Prostate gland (tissue), 2 donors: ENCODE results near the gene USP14. TPM values are rescaled to one million over a fixed set of nuclear protein-coding genes. Genes with fewer than 3 reads are reported as not detected.

ENCODE experiments used
- DNase-seq: peaks from one replicate; pipeline ENCODE4 v3.0.0-alpha.2; 2019; ENCODE audit warnings: low spot score
- H3K27ac ChIP-seq, 2 donors: fragments of 200-600 bp; sonication (generic); 2 replicates each; pipeline ENCODE4 v1.5.1; 2017 to 2019
- H3K27me3 ChIP-seq: fragments of 200-600 bp; sonication (generic); replicated peaks from 2 replicates; pipeline ENCODE4 v1.5.1; 2019; ENCODE audit not compliant: insufficient read depth
- H3K36me3 ChIP-seq, 2 donors: fragments of 200-600 bp; sonication (generic); 1 replicate in 1 of 2; 2 replicates in 1 of 2; pipeline versions ENCODE4 v1.5.1 to v1.8.1; 2017 to 2019
- H3K4me1 ChIP-seq: fragments of 200-600 bp; sonication (generic); replicated peaks from 2 replicates; pipeline ENCODE4 v1.5.1; 2019
- H3K4me3 ChIP-seq, 2 donors: fragments of 200-600 bp; sonication (generic); 2 replicates each; pipeline ENCODE4 v1.5.1; 2017 to 2019
- H3K9me3 ChIP-seq: fragments of 200-600 bp; sonication (generic); 2 replicates; pipeline ENCODE4 v1.5.1; 2017
- CTCF ChIP-seq, 4 experiments: fragments of 200-600 bp in 2 of 4; fragments of 450-650 bp in 2 of 4; sonication (generic) in 2 of 4; IDR thresholded peaks; 1 replicate in 3 of 4; 2 replicates in 1 of 4; pipeline ENCODE4 v1.5.1; 2016 to 2019; ENCODE audit warnings: antibody characterized with exemption in 4 of 4, mild to moderate bottlenecking in 2 of 4, moderate library complexity in 2 of 4
- POLR2A ChIP-seq: fragments of 450-650 bp; IDR thresholded peaks from one replicate; pipeline ENCODE4 v1.6.1; 2016; ENCODE audit warnings: antibody characterized with exemption, mild to moderate bottlenecking
- POLR2AphosphoS5 ChIP-seq: sonication (generic); formaldehyde crosslinking; IDR thresholded peaks from one replicate; pipeline ENCODE4 v1.6.1; 2017; ENCODE audit warnings: antibody characterized with exemption
- WGBS: methylation state at CpG from one replicate; pipeline ENCODE4 v1.1.5; 2018; 5-methylcytosine and 5-hydroxymethylcytosine counted together
- intact Hi-C: fragments of 100-400 bp; cut with DNase I; formaldehyde crosslinking; loops from one replicate; pipeline ENCODE4 v1.14.2; 2022
- total RNA-seq, 2 donors: library from RNA; depleted of rRNA; stranded (reverse); fragments of >200 nt; gene quantifications; one replicate each; pipeline ENCODE4 v1.1.0, GENCODE V29; 2016

The USP14 gene
- total RNA-seq, 2 donors from 2014 or later: 25.9 to 51.2 TPM

GRCh38 chr18:227374-227773 lies 69.0 kb downstream of the USP14 start:
- H3K4me1 ChIP-seq: no peaks in the 10 kb centered on the region
- H3K27me3 ChIP-seq: no peaks in the 10 kb centered on the region
- DNase-seq: no peak
- WGBS: 93% methylated on average over 6 of the region's 6 CpGs
- intact Hi-C loops: no loop called here
- H3K4me3 ChIP-seq: no peak overlapping the region
- H3K27ac ChIP-seq: no peak overlapping the region
- TF ChIP-seq CTCF (IDR thresholded peaks at IDR 0.05) (no peak), POLR2AphosphoS5 (no peak), POLR2A (no peak)
- H3K36me3 ChIP-seq: no peaks in the 10 kb centered on the region
- no peaks in the 10 kb centered on the region for H3K9me3 ChIP-seq

- Histone ChIP-seq H3K27me3 (no peaks in the 10 kb centered on the region), H3K36me3 (no peaks in the 10 kb centered on the region), H3K4me3 (no peak overlapping the region), H3K27ac (no peak overlapping the region), H3K4me1 (no peaks in the 10 kb centered on the region), H3K9me3 (no peaks in the 10 kb centered on the region)
- intact Hi-C loops: no loop called here
- WGBS: 93% methylated on average over 4 of the region's 4 CpGs
- DNase-seq: no peak
- TF ChIP-seq POLR2AphosphoS5: no peak
- TF ChIP-seq POLR2A: no peak
- TF ChIP-seq CTCF (IDR thresholded peaks at IDR 0.05): no peak
Measured at GRCh38 chr18:227902-228301, 69.5 kb downstream of the USP14 start.

- intact Hi-C loops: no loop called here
- no peak for DNase-seq
- no peaks in the 10 kb centered on the region for H3K4me1 ChIP-seq
- no peaks in the 10 kb centered on the region for H3K36me3 ChIP-seq
- H3K27me3 ChIP-seq: no peaks in the 10 kb centered on the region
- H3K27ac ChIP-seq: no peak overlapping the region
- whole genome bisulfite sequencing: 97% methylated on average over 1 of the region's 1 CpG
- TF ChIP-seq POLR2A (no peak), POLR2AphosphoS5 (no peak), CTCF (IDR thresholded peaks at IDR 0.05) (no peak)
- H3K9me3 ChIP-seq: no peaks in the 10 kb centered on the region
- H3K4me3 ChIP-seq: no peak overlapping the region
Measured at GRCh38 chr18:228586-228985, 70.2 kb downstream of the USP14 start.

GRCh38 chr18:231563-231962 lies 73.2 kb downstream of the USP14 start:
- intact Hi-C loops: no loop called here
- H3K9me3 ChIP-seq: no peaks in the 10 kb centered on the region
- no peak for DNase-seq
- H3K4me3 ChIP-seq: no peak overlapping the region
- H3K27me3 ChIP-seq: no peaks in the 10 kb centered on the region
- H3K4me1 ChIP-seq: no peaks in the 10 kb centered on the region
- no peak for TF ChIP-seq POLR2A
- no peak for TF ChIP-seq CTCF (IDR thresholded peaks at IDR 0.05)
- no peak for TF ChIP-seq POLR2AphosphoS5
- 29% methylated on average over 1 of the region's 1 CpG for WGBS
- no peak overlapping the region for H3K27ac ChIP-seq
- H3K36me3 ChIP-seq: no peaks in the 10 kb centered on the region

- Histone ChIP-seq H3K9me3 (no peaks in the 10 kb centered on the region), H3K27me3 (no peaks in the 10 kb centered on the region), H3K4me3 (no peak overlapping the region), H3K4me1 (no peaks in the 10 kb centered on the region), H3K27ac (no peak overlapping the region), H3K36me3 (peaks cover 0 to 7% of the 10 kb centered on the region in 2 donors)
- DNase-seq: no peak
- WGBS: 100% methylated on average over 1 of the region's 1 CpG
- intact Hi-C loops: no loop called here
- no peak for TF ChIP-seq POLR2AphosphoS5
- TF ChIP-seq POLR2A: no peak
- no peak for TF ChIP-seq CTCF (IDR thresholded peaks at IDR 0.05)
Measured at GRCh38 chr18:240175-240574, 81.8 kb downstream of the USP14 start.
